CD4-positive, alpha-beta T cell (primary cell): Measurements from ENCODE around the gene RASL11B. TPM values are rescaled to one million over a fixed set of nuclear protein-coding genes. Genes with fewer than 3 reads are reported as not detected.
"Not testable (repeated sequence)": the region's sequence is repeated elsewhere in the genome, so short reads cannot be mapped to it uniquely, and the experiment has no call there.

Experiments used
- ATAC-seq: fragments of 200-7000 bp; cut with Tn5 transposase; one replicate; pipeline ENCODE4 v1.10.0; 2022; ENCODE audit warnings: mild to moderate bottlenecking; ENCODE audit not compliant: poor library complexity
- CTCF ChIA-PET: fragments of 350-600 bp; sonication (Branson Sonifier 250); formaldehyde crosslinking; loops from one replicate; lab custom pipeline; 2021; ENCODE audit warnings: antibody characterized with exemption, inconsistent platforms; lab: Charles Lee
- POLR2A ChIA-PET: fragments of 350-600 bp; sonication (Branson Sonifier 250); formaldehyde crosslinking; loops from one replicate; lab custom pipeline; 2021; ENCODE audit warnings: antibody characterized with exemption, inconsistent platforms; lab: Charles Lee
- DNase-seq, 14 experiments: peaks; one replicate each; pipeline ENCODE4 v3.0.0-alpha.2; 2013 to 2020; ENCODE audit warnings: mixed read lengths in 2 of 14
- H3K27ac ChIP-seq, 2 donors: one replicate each; pipeline versions ENCODE4 v1.5.1 to v1.7.0; 2013; ENCODE audit warnings: low read length in 2 of 2, low read depth in 1 of 2, mild to moderate bottlenecking in 1 of 2
- H3K27me3 ChIP-seq, 2 experiments: 1 replicate in 1 of 2; 2 replicates in 1 of 2; pipeline versions ENCODE4 v1.6.1 to v1.7.0; 2013; ENCODE audit warnings: low read length in 2 of 2, control low read depth in 1 of 2, mild to moderate bottlenecking in 1 of 2, moderate library complexity in 1 of 2; ENCODE audit not compliant: insufficient read depth in 2 of 2, control insufficient read depth in 1 of 2
- H3K36me3 ChIP-seq: one replicate; pipeline ENCODE4 v1.6.1; 2013; ENCODE audit warnings: low read length, control low read depth; ENCODE audit not compliant: insufficient read depth
- H3K4me1 ChIP-seq: one replicate; pipeline ENCODE4 v1.6.1; 2013; ENCODE audit warnings: low read length, control low read depth; ENCODE audit not compliant: insufficient read depth
- H3K4me3 ChIP-seq: one replicate; pipeline ENCODE4 v1.5.1; 2013; ENCODE audit warnings: mild to moderate bottlenecking, low read length, moderate library complexity
- H3K9me3 ChIP-seq, 2 experiments: 1 replicate in 1 of 2; 2 replicates in 1 of 2; pipeline versions ENCODE4 v1.6.1 to v1.7.0; 2013; ENCODE audit warnings: low read length in 2 of 2, mild to moderate bottlenecking in 2 of 2, control low read depth in 1 of 2, moderate library complexity in 1 of 2; ENCODE audit not compliant: control insufficient read depth in 1 of 2, insufficient read depth in 1 of 2
- H3K27ac Mint-ChIP-seq: one replicate; pipeline ENCODE4 v1.8.0; 2020; ENCODE audit warnings: mixed read lengths
- H3K27me3 Mint-ChIP-seq: one replicate; pipeline ENCODE4 v1.8.0; 2021; ENCODE audit warnings: mixed read lengths
- H3K36me3 Mint-ChIP-seq: one replicate; pipeline ENCODE4 v1.8.0; 2021; ENCODE audit warnings: low read depth, mixed read lengths
- H3K4me1 Mint-ChIP-seq: one replicate; pipeline ENCODE4 v1.8.0; 2021; ENCODE audit warnings: low read depth, mixed read lengths
- H3K4me3 Mint-ChIP-seq: one replicate; pipeline ENCODE4 v1.8.0; 2020; ENCODE audit warnings: mild to moderate bottlenecking, mixed read lengths
- H3K9me3 Mint-ChIP-seq: one replicate; pipeline ENCODE4 v1.8.0; 2020; ENCODE audit warnings: mixed read lengths
- CTCF ChIP-seq: fragments of 200-600 bp; IDR thresholded peaks from one replicate; pipeline ENCODE4 v1.8.0; 2022; ENCODE audit warnings: antibody characterized with exemption, mild to moderate bottlenecking
- intact Hi-C, 2 experiments: fragments of 100-400 bp; cut with DNase I in 1 of 2; cut with micrococcal nuclease in 1 of 2; formaldehyde crosslinking; loops; one replicate each; pipeline versions ENCODE4 v1.15.1 to v1.9.0; 2023 to 2025; cut with DNase I, micrococcal nuclease
- total RNA-seq, 174 experiments: library from RNA in 2 of 174; stranded (reverse) in 2 of 174; gene quantifications; one replicate each; pipeline ENCODE4 v1.2.3 and lab custom pipeline; 2021 to 2026

The RASL11B gene
- total RNA-seq, 2 experiments from 2014 or later = 0.31 to 0.63 TPM

DNA sequence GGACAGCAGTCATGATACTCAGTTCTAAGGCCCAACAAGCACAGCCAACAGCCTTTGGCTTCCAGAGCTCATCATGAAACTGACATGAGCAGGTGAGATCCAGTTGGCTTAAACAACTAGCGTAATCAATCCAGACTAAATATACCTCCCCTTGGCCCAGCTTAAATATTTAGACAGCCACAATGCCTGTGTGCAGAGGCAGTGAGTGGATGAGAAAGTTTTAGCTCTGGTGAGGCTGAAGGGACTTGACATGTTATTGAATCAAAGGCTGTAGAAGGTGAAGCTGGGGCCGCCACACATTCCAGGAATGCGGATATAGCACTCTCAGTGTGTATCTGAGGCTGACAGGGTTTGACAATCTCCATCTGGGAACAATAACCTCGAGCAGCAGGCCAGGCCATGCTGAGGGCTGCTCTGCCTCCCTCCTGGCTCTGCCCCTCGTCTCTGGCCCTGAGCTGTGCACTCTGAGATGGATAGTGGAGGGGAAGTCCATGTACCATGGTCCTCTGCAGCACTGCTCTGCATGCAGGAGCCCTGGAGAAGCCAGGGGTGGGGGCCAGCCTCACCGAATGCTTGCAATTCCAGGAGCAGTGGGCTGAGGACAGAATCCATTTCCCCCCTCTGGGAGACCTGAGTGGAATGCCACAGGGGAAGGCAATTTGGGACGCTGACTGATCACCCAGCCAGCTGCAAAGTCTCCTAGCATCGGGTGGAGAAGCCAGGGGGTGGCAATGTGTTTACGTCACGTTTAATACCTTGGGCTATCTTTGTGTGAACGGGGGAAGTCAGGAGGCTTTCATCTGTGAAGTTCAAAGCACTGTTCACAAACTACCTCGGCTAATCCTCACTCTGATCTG is 37.3 kb upstream of the RASL11B start:
- intact Hi-C loops = no loop called here
- H3K27ac ChIP-seq = no peak overlapping the region
- H3K27me3 Mint-ChIP-seq = no peaks in the 10 kb centered on the region

DNA sequence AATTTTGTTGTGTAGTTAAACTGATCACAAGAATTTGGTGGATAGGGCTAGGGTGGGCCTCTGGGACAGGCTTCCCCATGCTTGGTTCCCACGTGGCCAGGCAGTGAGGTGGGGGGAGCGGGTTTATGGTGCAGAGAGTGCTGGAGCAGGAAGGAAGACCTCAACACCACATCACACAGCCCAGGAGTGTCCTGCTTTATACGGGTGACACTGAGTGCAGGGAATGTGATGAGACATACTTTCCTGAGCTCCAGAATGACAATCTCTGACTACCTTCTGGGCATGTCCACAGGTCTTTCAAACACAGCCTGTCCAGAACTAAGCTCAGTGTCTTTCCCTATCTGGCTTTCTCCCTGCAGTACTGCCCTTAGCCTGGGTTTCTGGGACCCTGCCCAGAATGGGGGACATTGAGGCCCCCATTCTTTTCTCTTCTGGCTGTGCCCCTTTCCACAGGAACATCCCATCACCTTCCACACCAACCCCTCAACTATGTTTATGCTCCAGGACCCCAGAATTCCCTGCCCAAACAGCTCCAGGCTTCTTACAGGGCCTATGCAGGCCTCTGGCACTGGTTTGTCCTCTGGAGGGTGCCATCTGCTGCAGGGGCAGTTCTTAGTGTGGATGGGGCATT is 36.5 kb upstream of the RASL11B start:
- Mint-ChIP-seq H3K27ac (no peak overlapping the region), H3K9me3 (no peaks in the 10 kb centered on the region), H3K36me3 (no peaks in the 10 kb centered on the region), H3K27me3 (no peaks in the 10 kb centered on the region), H3K4me3 (no peak overlapping the region), H3K4me1 (peaks cover 17% of the 10 kb centered on the region)
- CTCF ChIA-PET = no interaction called here
- POLR2A ChIA-PET = no interaction called here
- H3K4me1 ChIP-seq = peaks cover 22% of the 10 kb centered on the region
- DNase-seq (peak in 1 of 14 experiments; percentile 15), ATAC-seq (no peak)
- intact Hi-C loops = no loop called here
- no peaks in the 10 kb centered on the region for H3K27me3 ChIP-seq
- H3K36me3 ChIP-seq = no peaks in the 10 kb centered on the region
- no peak overlapping the region for H3K4me3 ChIP-seq
- peaks cover 0 to 4% of the 10 kb centered on the region in 2 experiments for H3K9me3 ChIP-seq
- no peak overlapping the region for H3K27ac ChIP-seq
- TF ChIP-seq CTCF = no peak

More for the DNA sequence above, 37.3 kb upstream of the RASL11B start:
- Mint-ChIP-seq H3K9me3 (no peaks in the 10 kb centered on the region), H3K27ac (no peak overlapping the region), H3K4me3 (no peak overlapping the region), H3K4me1 (peaks cover 17% of the 10 kb centered on the region), H3K36me3 (no peaks in the 10 kb centered on the region)
- POLR2A ChIA-PET = no interaction called here
- Histone ChIP-seq H3K9me3 (peaks cover 0 to 4% of the 10 kb centered on the region in 2 experiments), H3K27me3 (no peaks in the 10 kb centered on the region), H3K4me1 (peaks cover 22% of the 10 kb centered on the region), H3K36me3 (no peaks in the 10 kb centered on the region), H3K4me3 (no peak overlapping the region)
- ATAC-seq (peak; percentile 54), DNase-seq (peak in 1 of 14 experiments; percentile 41)
- no peak for TF ChIP-seq CTCF
- CTCF ChIA-PET = no interaction called here

- Mint-ChIP-seq H3K27me3 (no peaks in the 10 kb centered on the region), H3K36me3 (no peaks in the 10 kb centered on the region), H3K4me3 (no peak overlapping the region), H3K4me1 (no peaks in the 10 kb centered on the region), H3K9me3 (no peaks in the 10 kb centered on the region), H3K27ac (no peak overlapping the region)
- POLR2A ChIA-PET = no interaction called here
- intact Hi-C loops = no loop called here
- H3K4me3 ChIP-seq = no peak overlapping the region
- no peaks in the 10 kb centered on the region for H3K4me1 ChIP-seq
- CTCF ChIA-PET = no interaction called here
- no peak overlapping the region for H3K27ac ChIP-seq
- H3K9me3 ChIP-seq = no peaks in the 10 kb centered on the region
- H3K36me3 ChIP-seq = no peaks in the 10 kb centered on the region
- no peak for ATAC-seq
- peaks cover 0 to 5% of the 10 kb centered on the region in 2 experiments for H3K27me3 ChIP-seq
- DNase-seq = no peak
- TF ChIP-seq CTCF = no peak
Measured at GRCh38 chr4:52833941-52834525, 28.1 kb upstream of the RASL11B start.

GRCh38 chr4:52834641-52835456 is 27.3 kb upstream of the RASL11B start:
- intact Hi-C loops, H3K27ac Mint-ChIP-seq, ATAC-seq, H3K36me3 Mint-ChIP-seq, H3K4me1 ChIP-seq, H3K27me3 ChIP-seq, POLR2A ChIA-PET, H3K36me3 ChIP-seq, H3K4me1 Mint-ChIP-seq, DNase-seq, CTCF ChIA-PET, H3K27me3 Mint-ChIP-seq, H3K4me3 ChIP-seq, H3K9me3 Mint-ChIP-seq, H3K9me3 ChIP-seq, H3K27ac ChIP-seq, H3K4me3 Mint-ChIP-seq: not testable (repeated sequence)
